HG03442 (cell line): ENCODE results near the gene LACC1.

Experiments
- ATAC-seq: cut with Tn5 transposase; IDR thresholded peaks from one replicate; pipeline ENCODE4 v1.9.1; 2021; ENCODE audit warnings: mild to moderate bottlenecking, moderate library complexity; ENCODE audit not compliant: unreplicated experiment

The LACC1 gene

GRCh38 chr13:43879755-43880181 lies at the start of gene LACC1:
Gene LACC1, plus strand, starts transcription at chr13:43879904. Its CDS starts 1,082 bp downstream, at chr13:43880986.
- ATAC-seq: peak; percentile 37

GRCh38 chr13:43830497-43830881 lies 49.2 kb upstream of the LACC1 start:
- no peak for ATAC-seq

- ATAC-seq: no peak
These were observed 48.6 kb upstream of the LACC1 start for GRCh38 chr13:43831088-43831487.

- no peak for ATAC-seq
These were observed 44.0 kb upstream of the LACC1 start for GRCh38 chr13:43835701-43836100.

- no peak for ATAC-seq
These were observed 40.8 kb upstream of the LACC1 start for GRCh38 chr13:43838909-43839308.

GRCh38 chr13:43846496-43847158 lies 33.1 kb upstream of the LACC1 start:
- ATAC-seq: no peak

- no peak for ATAC-seq
These were observed 31.6 kb upstream of the LACC1 start for GRCh38 chr13:43848001-43848649.

- no peak for ATAC-seq
These were observed 28.8 kb upstream of the LACC1 start for GRCh38 chr13:43850873-43851272.

GRCh38 chr13:43852923-43853404 lies 26.7 kb upstream of the LACC1 start:
- no peak for ATAC-seq

- no peak for ATAC-seq
These were observed 17.8 kb upstream of the LACC1 start for GRCh38 chr13:43861863-43862262.

- no peak for ATAC-seq
These were observed 14.8 kb upstream of the LACC1 start for GRCh38 chr13:43864921-43865320.

- ATAC-seq: no peak
These were observed 13.8 kb upstream of the LACC1 start for GRCh38 chr13:43865892-43866291.

GRCh38 chr13:43872181-43872580 lies 7.5 kb upstream of the LACC1 start:
- ATAC-seq: no peak

- no peak for ATAC-seq
These were observed 5.1 kb upstream of the LACC1 start for GRCh38 chr13:43874504-43875092.

- no peak for ATAC-seq
These were observed 3.3 kb upstream of the LACC1 start for GRCh38 chr13:43876366-43876765.

GRCh38 chr13:43877326-43877725 lies 2.4 kb upstream of the LACC1 start:
- ATAC-seq: no peak

GRCh38 chr13:43877766-43878165 lies 1.9 kb upstream of the LACC1 start:
- ATAC-seq: no peak

GRCh38 chr13:43878892-43879754 lies 581 bp upstream of the LACC1 start, which contains the start of gene CCDC122:
Gene CCDC122, minus strand, starts transcription at chr13:43879740. Its CDS starts 10,364 bp downstream, at chr13:43869376.
- ATAC-seq: peak; percentile 80

GRCh38 chr13:43880214-43880855 lies 631 bp downstream of the LACC1 start:
- no peak for ATAC-seq

- no peak for ATAC-seq
These were observed 1.2 kb downstream of the LACC1 start for GRCh38 chr13:43880926-43881325.

GRCh38 chr13:43881580-43881979 lies 1.9 kb downstream of the LACC1 start:
- ATAC-seq: no peak
